GM21717 (cell line): Measurements from ENCODE around the gene TFRC.
"Not testable (repeated sequence)": the region's sequence is repeated elsewhere in the genome, so short reads cannot be mapped to it uniquely, and the experiment has no call there.

Experiments
- ATAC-seq: cut with Tn5 transposase; IDR thresholded peaks from one replicate; pipeline ENCODE4 v1.9.1; 2021; ENCODE audit warnings: mild to moderate bottlenecking, moderate library complexity; ENCODE audit not compliant: unreplicated experiment

Gene TFRC

DNA sequence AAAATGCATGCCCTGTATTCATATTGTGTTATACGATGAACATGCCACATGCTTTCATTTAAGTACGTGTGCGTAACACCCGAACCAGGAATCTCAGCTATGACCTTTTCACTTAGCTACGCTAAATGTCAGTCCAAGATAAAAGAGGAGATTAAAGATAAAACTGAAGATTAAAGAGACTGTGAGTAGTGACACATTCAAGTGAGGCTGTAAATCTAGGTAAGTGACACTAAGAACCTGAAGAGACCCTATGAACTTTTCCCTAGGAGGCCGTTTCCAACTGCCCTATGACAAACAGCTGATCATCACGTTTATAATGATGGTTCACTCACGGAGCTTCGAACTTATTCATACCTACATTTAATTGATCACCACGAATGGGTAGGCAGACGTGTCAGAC is 32.2 kb downstream of the TFRC start:
- ATAC-seq: no peak

DNA sequence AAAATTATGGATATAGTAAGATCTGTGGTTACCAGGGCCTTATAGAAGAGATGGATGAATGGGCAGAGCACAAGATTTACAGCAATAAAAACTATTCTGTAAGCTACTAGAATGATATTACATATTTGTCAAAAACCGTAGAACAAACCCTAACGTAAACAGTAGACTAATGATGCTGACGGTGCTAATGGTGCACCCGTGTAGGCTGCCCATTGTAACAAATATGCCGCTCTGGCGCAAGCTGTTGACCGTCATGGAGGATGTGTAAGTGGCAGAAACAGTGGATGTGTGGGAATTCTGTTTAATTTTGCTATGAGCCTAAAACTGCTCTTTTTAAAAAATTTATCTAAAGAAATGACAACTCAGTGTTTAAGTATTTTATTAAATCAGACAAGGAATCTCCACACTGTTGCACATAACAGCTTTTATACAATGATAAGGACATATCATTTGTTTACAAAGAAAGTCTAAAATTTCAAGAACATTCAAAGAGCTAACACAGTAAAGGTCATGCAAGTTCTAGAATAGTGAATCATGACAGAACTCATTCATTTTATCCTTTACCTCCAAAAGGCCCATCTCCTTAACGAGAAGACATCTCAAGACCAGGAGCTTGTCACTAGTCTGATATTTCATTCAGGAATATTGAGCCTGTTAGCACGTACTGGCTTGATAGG is 32.8 kb downstream of the TFRC start:
- no peak for ATAC-seq

DNA sequence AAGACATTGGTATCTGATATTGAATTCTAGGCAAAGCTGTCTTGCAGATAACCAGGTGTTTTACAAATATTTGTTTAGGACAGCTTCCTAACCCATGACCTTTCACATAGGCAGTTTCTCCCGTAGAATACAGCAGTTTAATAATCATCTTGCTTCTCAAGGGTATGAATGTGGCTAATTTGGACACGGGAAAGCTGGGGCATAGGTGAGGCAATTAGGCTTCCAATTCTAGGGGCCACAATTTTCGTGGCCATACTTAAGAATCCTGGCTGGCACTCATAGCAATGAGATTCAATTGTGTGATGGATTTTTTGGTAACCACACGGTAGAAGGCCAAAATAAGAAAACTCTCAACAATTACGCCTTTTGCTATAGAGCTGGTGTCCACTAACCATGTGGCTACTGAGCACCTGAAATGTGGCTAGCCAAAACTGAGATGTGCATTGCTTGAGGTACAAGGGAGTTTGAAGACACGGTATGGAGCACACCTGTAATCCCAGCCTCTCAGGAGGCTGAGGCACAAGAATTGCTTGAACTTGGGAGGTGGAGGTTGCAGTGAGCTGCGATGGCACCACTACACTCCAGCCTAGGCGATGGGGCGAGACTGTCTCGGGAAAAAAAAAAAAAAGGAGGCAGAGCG is 34.4 kb downstream of the TFRC start:
- no peak for ATAC-seq

DNA sequence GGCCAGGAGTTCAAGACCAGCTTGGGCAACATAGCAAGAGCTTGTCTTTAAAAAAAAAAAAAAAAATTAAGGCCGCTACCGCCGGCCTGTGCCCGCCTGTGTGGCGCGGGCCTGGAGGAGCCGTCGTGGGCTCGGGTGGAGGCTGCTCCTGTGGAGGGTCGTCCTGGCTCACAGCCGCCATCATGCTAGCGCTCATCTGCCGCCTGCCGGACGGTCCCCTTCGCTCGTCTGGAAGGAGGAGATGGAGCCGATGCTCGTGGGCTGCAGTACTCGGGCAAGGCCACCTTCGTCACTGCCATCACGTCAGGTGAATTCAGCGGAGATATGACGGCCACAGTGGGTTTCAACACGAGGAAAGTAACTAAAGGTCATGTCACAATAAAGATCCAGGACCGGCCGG is 37.4 kb downstream of the TFRC start:
- no peak for ATAC-seq

DNA sequence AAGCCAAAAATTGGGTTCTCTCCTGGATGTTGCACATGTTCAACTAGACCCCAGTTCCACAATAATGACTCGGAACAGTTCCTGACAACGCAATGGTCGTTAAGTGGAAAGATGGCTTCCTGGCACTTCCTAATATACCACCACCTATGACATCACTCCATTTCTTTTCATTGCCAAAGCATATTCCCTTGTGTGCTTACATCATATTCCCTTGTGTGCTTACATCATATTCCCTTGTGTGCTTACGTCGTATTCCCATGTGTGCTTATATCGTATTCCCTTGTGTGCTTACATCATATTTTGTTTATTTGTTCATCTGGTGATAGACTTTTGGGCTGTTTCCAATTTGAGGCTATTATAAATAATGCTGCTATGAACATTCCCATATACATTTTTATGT is 39.2 kb downstream of the TFRC start:
- ATAC-seq: no peak

DNA sequence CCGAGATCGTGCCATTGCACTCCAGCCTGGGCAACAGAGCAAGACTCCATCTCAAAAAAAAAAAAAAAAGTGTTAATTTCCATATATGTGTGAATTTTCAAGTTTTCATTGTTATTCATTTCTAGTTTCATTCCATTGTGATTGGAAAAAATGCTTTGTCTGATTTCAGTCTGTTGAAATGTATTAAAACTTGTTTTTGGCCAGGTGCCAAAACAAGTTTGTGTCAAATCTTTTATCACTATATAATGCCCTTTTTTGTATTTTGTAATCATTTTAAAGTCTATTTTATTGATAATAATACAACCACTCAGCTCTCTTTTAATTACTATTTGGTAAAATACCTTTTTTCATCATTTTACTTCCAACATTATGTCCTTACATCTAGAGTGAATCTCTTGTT is 42.5 kb downstream of the TFRC start:
- ATAC-seq: no peak

DNA sequence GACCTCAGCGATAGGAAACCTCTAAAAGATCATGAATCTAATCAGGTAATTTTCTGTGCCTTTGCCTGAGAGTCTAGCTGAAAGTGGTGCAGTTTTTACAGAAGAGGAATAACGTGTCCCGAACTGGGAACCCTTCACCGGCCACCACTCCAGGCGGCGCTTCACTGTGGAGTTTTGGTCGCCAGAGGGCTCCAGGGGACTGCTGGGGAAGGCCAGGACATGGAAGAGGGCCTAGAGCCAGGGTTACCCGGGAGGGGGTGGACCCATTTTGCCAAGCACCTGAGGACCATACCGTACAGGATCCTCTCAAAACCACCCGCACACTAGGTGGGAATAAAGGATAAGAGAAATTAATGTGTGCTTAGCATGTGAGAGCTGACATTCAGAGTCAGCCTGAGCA is 55.8 kb downstream of the TFRC start:
- not testable (repeated sequence) for ATAC-seq

DNA sequence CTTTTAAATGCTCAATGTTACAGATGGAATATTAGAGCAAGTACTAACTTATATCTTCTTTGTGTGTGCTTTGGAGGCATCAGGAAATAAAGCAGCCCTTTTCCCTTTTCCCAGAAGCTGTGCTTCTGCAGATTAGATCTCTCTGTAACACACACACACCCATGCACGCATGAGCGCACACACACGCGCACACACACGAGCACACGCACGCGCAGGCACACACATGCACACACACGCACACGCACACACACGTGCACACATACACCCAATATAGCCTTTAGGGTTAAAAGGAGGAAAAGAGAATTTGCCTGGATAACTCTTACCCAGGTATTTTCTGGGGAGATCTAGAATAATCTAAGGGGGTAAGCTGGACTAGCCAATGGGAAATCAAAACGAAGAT is 56.9 kb downstream of the TFRC start:
- ATAC-seq: no peak

DNA sequence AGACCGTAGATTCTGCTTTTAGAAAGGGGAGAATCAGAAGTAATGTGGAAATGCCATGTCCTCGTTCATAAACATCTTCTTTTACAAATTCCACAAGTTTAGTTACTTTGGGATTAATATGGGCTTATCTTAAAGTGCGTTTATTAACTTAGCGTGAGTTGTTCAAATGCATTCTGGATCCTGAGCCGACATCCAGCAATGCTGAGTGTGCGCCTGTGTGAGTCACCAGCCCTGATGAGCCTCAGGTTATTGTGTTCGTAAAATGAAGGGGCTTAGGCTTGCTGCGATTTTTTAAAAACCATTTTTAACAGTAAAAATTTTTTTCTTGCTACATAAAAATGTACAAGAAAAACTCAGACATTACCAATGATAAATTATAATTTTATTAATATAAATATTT is 57.9 kb downstream of the TFRC start:
- ATAC-seq: no peak

DNA sequence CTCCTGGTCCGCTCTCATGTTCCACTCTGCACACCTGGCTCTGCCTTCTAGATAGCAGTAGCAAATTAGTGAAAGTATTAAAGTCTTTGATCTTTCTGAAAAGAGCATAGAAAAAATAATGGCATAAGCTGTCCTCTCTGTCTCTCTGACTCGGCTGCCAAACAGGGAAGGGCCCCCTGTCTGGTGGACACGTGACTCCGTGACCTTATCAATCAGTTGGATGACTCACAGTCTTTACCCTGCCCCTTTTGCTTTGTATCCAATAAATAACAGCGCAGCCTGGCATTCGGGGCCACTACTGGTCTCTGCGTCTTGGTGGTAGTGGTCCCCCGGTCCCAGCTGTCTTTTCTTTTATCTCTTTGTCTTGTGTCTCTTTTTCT is 59.4 kb downstream of the TFRC start:
- not testable (repeated sequence) for ATAC-seq

DNA sequence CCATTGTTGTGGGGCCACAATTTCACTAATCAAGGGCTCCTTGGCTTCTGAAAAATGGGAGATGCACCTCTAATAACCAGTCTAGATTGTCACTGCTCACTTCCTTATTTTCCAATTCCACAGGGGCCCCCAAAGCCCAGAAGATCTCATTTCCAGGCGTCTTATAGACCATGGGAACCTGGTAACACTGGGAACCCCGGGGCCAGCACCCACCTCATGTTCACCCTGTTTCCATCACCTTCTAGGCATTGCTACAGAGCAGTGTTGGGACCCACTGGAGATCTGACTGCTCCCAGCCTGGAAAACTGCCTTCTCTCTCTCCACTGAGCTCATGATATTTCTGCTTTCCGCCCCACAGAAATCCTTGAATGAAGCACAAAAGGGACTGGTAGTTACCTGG is 61.5 kb downstream of the TFRC start:
- ATAC-seq: no peak

DNA sequence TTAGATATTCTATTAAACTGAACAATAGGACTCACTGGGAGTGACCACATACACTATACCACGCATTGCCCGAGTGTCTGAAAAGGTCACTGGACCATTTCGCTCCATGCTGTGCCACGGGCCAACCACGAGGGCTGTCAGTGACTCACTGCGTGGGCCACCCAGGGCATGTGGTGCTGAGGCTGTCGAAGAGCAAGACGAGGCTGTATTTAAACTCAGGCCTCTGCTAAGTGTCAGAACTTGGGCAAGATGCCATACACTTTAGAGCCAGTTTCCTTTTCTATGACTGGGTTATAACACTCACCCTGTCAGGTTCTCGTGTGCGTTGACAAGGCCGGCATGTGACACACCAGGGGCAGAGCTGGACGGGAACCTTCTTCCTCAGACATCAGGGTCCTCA is 62.3 kb downstream of the TFRC start:
- ATAC-seq: not testable (repeated sequence)

DNA sequence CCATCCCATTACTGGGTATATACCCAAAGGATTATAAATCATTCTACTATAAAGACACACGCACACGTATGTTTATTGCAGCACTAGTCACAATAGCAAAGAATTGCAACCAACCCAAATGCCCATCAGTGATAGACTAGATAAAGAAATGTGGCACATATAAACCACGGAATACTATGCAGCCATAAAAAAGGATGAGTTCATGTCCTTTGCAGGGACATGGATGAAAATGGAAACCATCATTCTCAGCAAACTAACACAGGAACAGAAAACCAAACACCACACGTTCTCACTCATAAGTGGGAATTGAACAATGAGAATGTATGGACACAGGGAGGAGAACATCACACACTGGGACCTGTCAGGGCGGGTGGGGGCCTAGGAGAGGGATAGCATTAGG is 63.7 kb downstream of the TFRC start:
- not testable (repeated sequence) for ATAC-seq

DNA sequence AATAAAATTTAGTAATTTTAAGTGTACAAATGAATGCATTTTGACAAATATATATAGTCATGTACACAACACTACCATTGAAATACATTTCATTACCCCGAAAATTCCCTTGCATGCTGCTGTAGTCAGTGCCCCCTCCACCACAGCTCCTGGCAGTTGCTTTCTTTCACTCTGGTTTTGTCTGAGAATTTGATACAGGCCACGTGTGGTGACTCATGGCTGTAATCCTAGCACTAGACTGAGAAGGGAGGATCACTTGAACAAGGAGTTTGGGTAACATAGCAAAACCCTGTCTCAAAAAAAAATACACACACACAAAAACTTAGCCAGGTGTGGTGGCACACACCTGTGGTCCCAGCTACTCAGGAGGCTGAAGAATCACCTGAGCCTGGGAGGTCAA is 65.4 kb downstream of the TFRC start:
- no peak for ATAC-seq

DNA sequence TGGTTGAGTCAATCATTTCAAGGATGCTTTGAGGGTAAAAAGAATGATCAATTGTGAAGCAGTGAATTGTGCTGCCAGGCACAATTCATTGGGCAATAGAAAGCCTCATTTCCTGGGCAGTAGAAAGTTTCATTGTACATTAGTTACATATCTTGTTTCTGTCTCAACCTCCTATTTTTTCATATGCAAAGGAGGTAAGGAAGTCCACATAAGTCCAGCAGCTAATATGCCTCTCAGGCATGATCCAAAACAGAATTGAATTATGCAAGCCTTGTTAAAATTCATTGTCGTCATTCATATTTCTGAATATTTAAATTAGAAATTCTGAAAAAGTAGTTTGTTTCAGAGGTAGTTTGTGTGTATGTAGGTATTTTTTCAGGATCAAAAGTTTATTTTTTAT is 65.8 kb downstream of the TFRC start:
- ATAC-seq: no peak

DNA sequence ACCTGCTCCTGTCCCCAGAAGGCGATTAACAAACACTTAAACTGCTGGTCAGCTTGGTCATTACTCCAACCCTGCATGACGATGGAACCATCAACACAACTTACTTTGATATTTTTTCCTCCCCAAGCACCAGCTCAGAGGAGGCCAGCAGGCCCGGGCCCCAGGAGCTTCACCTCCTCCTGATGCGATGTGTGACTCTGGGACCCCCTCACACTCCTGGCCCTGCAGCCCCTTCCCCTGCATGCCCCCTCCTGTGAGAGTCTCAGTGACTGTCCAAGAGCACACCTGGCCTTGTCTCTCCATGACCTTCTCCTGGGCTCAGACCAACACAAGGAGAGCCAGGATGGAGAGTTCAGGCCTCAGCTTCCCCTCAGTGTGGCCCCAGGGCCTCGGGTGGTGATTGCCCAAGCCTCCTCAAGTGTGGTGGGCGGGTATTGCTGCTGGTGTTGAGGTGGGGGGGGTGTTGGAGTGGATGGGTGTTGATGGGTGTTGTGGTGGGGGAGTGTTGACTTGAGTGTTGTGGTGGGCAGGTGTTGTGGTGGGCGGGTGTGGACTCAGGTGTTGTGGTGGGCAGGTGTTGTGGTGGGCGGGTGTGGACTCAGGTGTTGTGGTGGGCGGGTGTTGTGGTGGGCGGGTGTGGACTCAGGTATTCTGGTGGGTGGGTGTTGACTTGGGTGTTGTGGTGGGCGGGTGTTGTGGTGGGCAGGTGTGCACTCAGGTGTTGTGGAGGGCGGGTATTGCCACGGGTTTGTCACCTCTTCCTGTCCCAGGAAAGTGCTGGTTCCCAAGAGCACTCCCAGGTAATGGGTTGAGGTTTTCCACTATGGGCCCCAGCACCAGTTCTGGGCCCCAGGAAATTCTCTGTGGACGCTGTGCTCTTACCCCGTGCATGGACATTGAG is 68.1 kb downstream of the TFRC start:
- no peak for ATAC-seq

DNA sequence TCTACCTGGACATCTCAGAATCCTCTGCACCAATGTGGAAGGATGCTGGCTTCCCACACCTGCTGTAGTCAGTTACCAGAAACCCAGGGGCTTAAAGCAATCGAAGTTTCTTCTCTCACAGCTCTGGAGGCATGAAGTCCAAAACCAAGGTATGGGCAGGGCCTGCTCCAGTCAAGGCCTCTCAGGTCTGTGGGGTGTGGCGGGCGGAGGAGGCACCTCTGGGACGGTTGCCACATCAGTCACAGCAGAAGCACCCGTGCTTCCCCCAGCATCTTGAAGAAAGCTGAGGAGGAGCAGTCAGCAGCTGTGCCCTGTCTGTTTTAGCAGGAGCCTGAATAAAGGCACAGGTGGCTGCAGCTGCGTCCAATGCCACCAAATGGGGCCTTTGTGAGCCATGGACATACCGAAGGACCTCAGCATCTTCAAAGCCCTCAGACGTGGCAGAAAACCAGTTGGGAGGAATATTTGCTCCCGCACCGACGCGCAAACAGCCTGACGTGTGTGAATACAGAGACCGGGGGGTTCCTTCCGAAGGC is 68.9 kb downstream of the TFRC start:
- no peak for ATAC-seq

DNA sequence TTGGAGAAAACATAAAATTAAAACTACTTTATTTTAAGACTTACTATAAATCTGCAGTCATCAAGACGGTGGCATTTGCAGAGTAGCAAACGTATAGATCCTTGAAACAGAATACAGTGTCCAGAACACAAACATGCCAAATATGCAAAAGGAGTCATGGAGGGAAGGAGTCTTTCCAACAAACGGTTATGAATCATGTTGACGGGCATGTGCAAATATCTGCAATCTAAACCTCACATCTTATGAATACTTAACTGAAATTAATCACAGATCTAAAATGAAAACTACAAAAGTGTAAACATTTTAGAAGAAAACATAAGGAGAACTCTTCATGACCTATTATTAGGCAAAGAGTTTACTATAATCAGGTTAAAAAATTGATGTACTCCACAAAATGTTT is 69.4 kb downstream of the TFRC start:
- ATAC-seq: no peak

DNA sequence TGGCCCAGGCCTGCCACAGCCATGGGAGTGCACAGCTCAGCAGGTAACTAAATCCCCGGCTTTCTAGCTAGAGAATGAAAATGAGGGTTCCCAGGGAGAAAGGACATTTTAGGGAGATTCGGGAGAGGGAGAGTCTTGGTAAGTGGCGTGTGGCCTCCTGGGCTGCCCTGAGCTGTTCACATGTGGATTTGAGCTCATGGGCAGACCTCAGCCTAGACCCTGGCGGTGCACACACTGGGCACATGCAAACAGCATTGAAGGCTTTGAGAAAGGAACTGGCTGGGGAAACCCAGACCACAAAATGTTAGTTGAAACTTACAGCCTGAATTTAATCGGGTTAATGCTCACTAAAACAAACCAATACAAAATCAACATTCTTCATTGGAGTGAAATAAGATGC is 72.4 kb downstream of the TFRC start:
- no peak for ATAC-seq

DNA sequence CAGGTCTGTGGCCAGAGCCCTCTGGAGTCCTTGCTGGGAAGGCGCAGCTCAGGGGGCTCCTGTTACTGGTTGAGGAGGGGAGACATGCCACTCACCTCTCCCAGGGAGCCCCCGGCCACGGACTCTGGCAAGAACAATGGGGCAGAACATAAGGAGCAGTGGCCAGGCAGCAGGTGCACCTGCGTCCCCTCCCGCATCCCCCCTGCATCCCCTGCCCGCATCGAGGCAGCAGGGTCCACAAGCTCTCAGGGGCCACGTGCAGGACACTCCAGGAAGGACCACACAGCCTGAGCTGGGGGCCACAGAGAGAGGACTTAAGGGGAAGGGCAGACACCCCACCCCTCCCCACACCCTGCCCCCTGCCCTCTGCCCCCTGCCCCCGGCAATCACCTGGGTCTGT is 73.0 kb downstream of the TFRC start:
- no peak for ATAC-seq

DNA sequence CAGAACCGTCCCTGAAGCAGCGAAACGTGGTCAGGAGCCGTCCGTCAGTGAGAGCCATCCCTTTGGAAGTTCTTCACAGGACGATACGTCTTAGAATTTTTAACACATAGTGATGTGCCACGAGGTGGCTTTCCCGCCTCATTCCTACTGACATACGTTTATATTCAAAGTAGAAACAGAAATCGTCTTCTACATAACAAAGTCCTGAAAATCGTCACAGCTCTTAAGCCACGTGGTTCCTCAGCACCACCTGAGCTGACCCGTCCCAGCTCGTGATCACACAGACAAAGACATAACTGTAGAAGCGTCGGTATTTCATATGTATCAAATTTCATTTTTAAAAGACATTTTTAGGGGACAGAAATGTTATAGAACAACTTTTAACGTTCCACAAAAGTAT is 73.5 kb downstream of the TFRC start:
- no peak for ATAC-seq
